GM19023 (cell line): ENCODE results near the gene HS3ST6.
"Not testable (repeated sequence)": the region's sequence is repeated elsewhere in the genome, so short reads cannot be mapped to it uniquely, and the experiment has no call there.

ENCODE experiments used
- ATAC-seq: cut with Tn5 transposase; IDR thresholded peaks from one replicate; pipeline ENCODE4 v1.9.1; 2021; ENCODE audit warnings: mild to moderate bottlenecking, moderate library complexity; ENCODE audit not compliant: unreplicated experiment

HS3ST6 gene

GRCh38 chr16:1909561-1910231, 8.5 kb downstream of the HS3ST6 start:
- no peak for ATAC-seq

- ATAC-seq: no peak
These were observed 9.2 kb downstream of the HS3ST6 start for GRCh38 chr16:1908983-1909382.

- no peak for ATAC-seq
These were observed 10.0 kb downstream of the HS3ST6 start for GRCh38 chr16:1908184-1908583.

GRCh38 chr16:1907226-1907860, 10.9 kb downstream of the HS3ST6 start:
- no peak for ATAC-seq

GRCh38 chr16:1906846-1907165, 11.4 kb downstream of the HS3ST6 start:
- no peak for ATAC-seq

GRCh38 chr16:1906055-1906845, 12.0 kb downstream of the HS3ST6 start:
- no peak for ATAC-seq

- no peak for ATAC-seq
These were observed 14.1 kb downstream of the HS3ST6 start for GRCh38 chr16:1903845-1904840.

- no peak for ATAC-seq
These were observed 15.0 kb downstream of the HS3ST6 start for GRCh38 chr16:1903220-1903574.

GRCh38 chr16:1902547-1903219, 15.5 kb downstream of the HS3ST6 start:
- no peak for ATAC-seq

GRCh38 chr16:1900452-1900774, 17.8 kb downstream of the HS3ST6 start:
- ATAC-seq: no peak

GRCh38 chr16:1899641-1900451, 18.4 kb downstream of the HS3ST6 start:
- no peak for ATAC-seq

- not testable (repeated sequence) for ATAC-seq
These were observed 20.5 kb downstream of the HS3ST6 start for GRCh38 chr16:1897692-1898091.

GRCh38 chr16:1895949-1896675, 22.1 kb downstream of the HS3ST6 start:
- no peak for ATAC-seq

GRCh38 chr16:1895068-1895467, 23.1 kb downstream of the HS3ST6 start:
- no peak for ATAC-seq

GRCh38 chr16:1890708-1891050, 27.5 kb downstream of the HS3ST6 start:
- ATAC-seq: no peak

- ATAC-seq: no peak
These were observed 28.0 kb downstream of the HS3ST6 start for GRCh38 chr16:1890024-1890707.

GRCh38 chr16:1887711-1888354, 30.4 kb downstream of the HS3ST6 start:
- ATAC-seq: no peak

GRCh38 chr16:1884889-1885288, 33.3 kb downstream of the HS3ST6 start:
- ATAC-seq: no peak
